ENCODE data around the gene CREBRF. TPM values are rescaled to one million over a fixed set of nuclear protein-coding genes. Genes with fewer than 3 reads are reported as not detected.

The CREBRF gene
- total and polyA plus RNA-seq, 2 of the 4 experiments (the other 2 are of a cell fraction), result 3.2 to 16.1 TPM

DNA sequence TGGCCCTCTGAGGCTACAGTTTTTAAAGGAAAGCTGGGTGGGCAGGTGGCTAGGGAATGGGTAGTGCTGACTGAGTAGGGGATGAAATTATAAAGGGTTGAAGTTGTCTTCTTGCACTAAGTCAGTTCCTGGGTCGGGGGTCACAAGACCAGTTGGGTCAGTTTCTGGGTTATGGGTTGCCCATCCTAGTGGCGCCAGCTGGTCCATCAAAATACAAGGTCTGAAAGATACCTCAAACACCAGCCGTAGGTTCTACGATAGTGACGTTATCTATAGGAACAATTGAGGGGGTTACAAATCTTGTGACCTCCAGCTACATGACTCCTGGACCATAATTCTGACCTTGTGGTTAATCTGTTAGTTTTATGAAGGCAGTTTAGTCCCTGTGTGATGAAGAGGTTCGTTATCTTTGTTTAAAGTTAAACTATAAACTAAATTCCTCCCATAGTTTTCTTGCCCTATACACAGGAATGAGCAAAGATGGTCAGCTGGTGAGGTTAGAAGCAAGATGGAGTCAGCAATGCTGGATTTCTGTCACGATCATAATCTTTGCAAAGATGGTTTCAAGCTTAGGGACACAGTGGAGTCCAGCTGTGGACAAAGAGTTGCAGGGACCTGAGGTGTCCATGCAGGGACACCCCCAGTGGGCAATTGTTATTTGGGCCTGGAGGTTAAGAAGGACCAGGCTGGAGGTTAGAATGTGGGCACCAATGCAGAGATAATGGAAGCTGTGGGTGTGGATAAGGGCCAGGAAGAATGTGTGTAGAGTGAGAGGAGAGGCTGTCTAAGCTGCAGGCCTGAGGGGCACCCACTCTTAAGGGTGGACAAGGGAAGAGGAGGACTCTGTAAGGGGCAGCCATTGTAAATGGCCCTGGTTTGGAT, 14.0 kb upstream of the CREBRF start:
- Histone ChIP-seq H3K14ac (replicated peaks; ENCODE audit: low read depth, low read length) (peak overlapping the region; percentile 79), H3K56ac (ENCODE audit: extremely low read depth, insufficient read depth, low read length) (peak overlapping the region; percentile 47), H3K23ac (ENCODE audit: low read depth, low read length) (peak overlapping the region; percentile 94), H4K20me1 (ENCODE audit: insufficient read depth, low read length) (no peaks in the 10 kb centered on the region), H2BK15ac (ENCODE audit: low read depth, low read length) (peak overlapping the region; percentile 45; the same call in 2 of the 3 replicates), H2AFZ (replicated peaks; ENCODE audit: low read length, poor library complexity) (peak overlapping the region; percentile 73), H3K9ac (ENCODE audit: low read depth, low read length) (peak overlapping the region; percentile 5; the same call in 1 of the 2 replicates), H3K79me1 (ENCODE audit: low read depth in 1 of 2, low read length in 2 of 2) (peaks cover 0 to 1% of the 10 kb centered on the region in 2 experiments; a peak in 2 of 4 replicates), H3K27ac (ENCODE audit: insufficient read depth, low read length) (peak overlapping the region; percentile 87), H3K4ac (ENCODE audit: low read depth, low read length) (peak overlapping the region; percentile 92), H3K27me3 (ENCODE audit: control insufficient read depth, insufficient read depth, low read length) (no peaks in the 10 kb centered on the region), H2BK120ac (ENCODE audit: low read depth, low read length) (peak overlapping the region; percentile 95), H4K8ac (ENCODE audit: low read depth in 2 of 2, low read length in 2 of 2) (peak overlapping the region; percentile 37 to 94; a peak in 3 of 4 replicates), H2AK9ac (replicated peaks; ENCODE audit: low read depth, low read length, poor library complexity) (peak overlapping the region; percentile 83), H3K4me3 (ENCODE audit: insufficient read depth, low read depth, low read length) (no peak overlapping the region), H3K9me3 (ENCODE audit: control insufficient read depth, insufficient read depth, low read length) (peaks cover 7% of the 10 kb centered on the region), H2AK5ac (ENCODE audit: low read depth, low read length) (peak overlapping the region; percentile 59), H4K5ac (ENCODE audit: low read depth, low read length) (peak overlapping the region; percentile 89), H3K36me3 (ENCODE audit: control insufficient read depth, insufficient read depth, low read length) (no peaks in the 10 kb centered on the region), H3K4me2 (ENCODE audit: low read depth, low read length) (peak overlapping the region; percentile 30; the same call in 1 of the 2 replicates), H3K4me1 (ENCODE audit: control insufficient read depth, insufficient read depth, low read length) (peaks cover 9% of the 10 kb centered on the region), H2BK5ac (ENCODE audit: low read depth, low read length, poor library complexity, severe bottlenecking) (peak overlapping the region; percentile 89), H2BK20ac (ENCODE audit: low read depth, low read length) (peak overlapping the region; percentile 95), H4K91ac (ENCODE audit: insufficient read depth, low read depth, low read length) (peak overlapping the region; percentile 95), H3K18ac (ENCODE audit: low read depth, low read length) (peak overlapping the region; percentile 92), H3K9me1 (ENCODE audit: insufficient read depth, low read length) (no peaks in the 10 kb centered on the region)
- peak; percentile 95 for ATAC-seq (ENCODE audit: low read depth)
- no CpG with 5 or more reads among the region's 7 CpGs for WGBS, 2 experiments (ENCODE audit: extremely low coverage in 2 of 2, insufficient read length in 1 of 2)
- dilution Hi-C loops (cut with HindIII; ENCODE audit: low sequenced_read_pairs, unreplicated experiment), result no loop called here
- ChIA-PET POLR2A (ENCODE audit: unreplicated experiment) (interaction anchor here (0.9 kb wide), 1 partner anchor 8 kb away, joined by 3 read pairs; no protein-coding TSS in a partner anchor), CTCF (interaction anchor here (1.0 to 1.5 kb wide), 2 partner anchors 9 to 58 kb away, joined by 3 to 4 read pairs; partner anchors contain the start of gene ATP6V0E1)
- peak; percentile 90 for DNase-seq
- in situ Hi-C loops (cut with MboI; ENCODE audit: low sequenced_read_pairs), result no loop called here
- no TSS peak for BruUV-seq (replicated peaks)
- intact Hi-C loops (cut with micrococcal nuclease), result loop anchor here (1.0 kb wide), 1 partner anchor 9 kb away; no protein-coding TSS in a partner anchor
- no peak for TF ChIP-seq RAD21 (IDR thresholded peaks at IDR 0.05; ENCODE audit: low read length)
- TF ChIP-seq CEBPB (IDR thresholded peaks at IDR 0.05; ENCODE audit: low read depth, low read length), result no peak
- TF ChIP-seq POLR2A (IDR thresholded peaks at IDR 0.05; ENCODE audit: low read depth, low read length), result no peak
- TF ChIP-seq SMC3 (IDR thresholded peaks at IDR 0.05; ENCODE audit: low read depth, low read length), result no peak
- no peak for TF ChIP-seq MXI1 (IDR thresholded peaks at IDR 0.05; ENCODE audit: borderline replicate concordance, low read depth, low read length)
- TF ChIP-seq MAFK (IDR thresholded peaks at IDR 0.05; ENCODE audit: low read depth, low read length), result no peak
- no peak for TF ChIP-seq ELK1 (IDR thresholded peaks at IDR 0.05; ENCODE audit: borderline replicate concordance, low read depth, low read length)
- no peak for TF ChIP-seq NFE2L2 (IDR thresholded peaks at IDR 0.05; ENCODE audit: low read depth, low read length)
- no peak for TF ChIP-seq CHD1 (IDR thresholded peaks at IDR 0.05; ENCODE audit: low read depth, low read length)
- no peak for TF ChIP-seq RFX5 (IDR thresholded peaks at IDR 0.05; ENCODE audit: low read depth, low read length)
- peak; percentile 74 for TF ChIP-seq RCOR1 (IDR thresholded peaks at IDR 0.05; ENCODE audit: insufficient replicate concordance, low read length)
- peak; percentile 40; the same call in 1 of the 2 replicates for TF ChIP-seq USF2 (IDR thresholded peaks at IDR 0.05; ENCODE audit: low read depth, low read length)
- TF ChIP-seq MAZ (IDR thresholded peaks at IDR 0.05; ENCODE audit: borderline replicate concordance, low read depth, low read length), result no peak

Data from IMR-90 (cell line).